Measurements from ENCODE around the gene NPLOC4.
A peak's percentile ranks its signal among the peaks of the same experiment; 100 is the strongest.
"Not testable (repeated sequence)": the region's sequence is repeated elsewhere in the genome, so short reads cannot be mapped to it uniquely, and the experiment has no call there.

The NPLOC4 gene

GRCh38 chr17:81636505-81637288 lies at the start of gene NPLOC4, which contains the start of gene TSPAN10:
Gene NPLOC4, minus strand, starts transcription at chr17:81637112. Its CDS starts 182 bp downstream, at chr17:81636930.
Gene TSPAN10, plus strand, starts transcription at chr17:81637196. Its CDS starts 5,217 bp downstream, at chr17:81642413.
- DNase-seq: peak; percentile 41

DNA sequence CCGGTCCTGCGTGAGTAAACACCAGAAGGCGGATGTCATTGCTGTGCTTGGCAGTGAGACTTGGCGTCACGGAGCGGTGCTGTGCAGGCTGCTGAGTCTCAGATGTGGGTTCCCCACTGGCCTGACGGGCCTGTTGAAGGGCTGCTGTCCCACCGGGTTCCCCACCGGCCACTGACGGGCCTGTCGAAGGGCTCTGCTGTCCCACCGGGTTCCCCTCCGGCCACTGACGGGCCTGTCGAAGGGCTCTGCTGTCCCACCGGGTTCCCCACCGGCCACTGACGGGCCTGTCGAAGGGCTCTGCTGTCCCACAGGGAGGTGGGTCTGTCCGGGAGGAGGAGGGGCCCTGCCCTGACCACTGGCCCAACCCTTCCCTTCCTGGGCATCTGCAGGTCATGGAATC lies 49.7 kb upstream of the NPLOC4 start:
- DNase-seq: no peak

GRCh38 chr17:81685108-81685507 lies 48.2 kb upstream of the NPLOC4 start:
- DNase-seq: no peak

GRCh38 chr17:81684442-81684911 lies 47.6 kb upstream of the NPLOC4 start:
- no peak for DNase-seq

- DNase-seq: peak; percentile 98
Observed at GRCh38 chr17:81683584-81684441, 46.9 kb upstream of the NPLOC4 start, which contains the start of the genes ARL16 and HGS. Gene ARL16, minus strand, starts transcription at chr17:81683797. Its CDS starts 44 bp downstream, at chr17:81683753. Gene HGS, plus strand, starts transcription at chr17:81684011. Its CDS starts 56 bp downstream, at chr17:81684067.

DNA sequence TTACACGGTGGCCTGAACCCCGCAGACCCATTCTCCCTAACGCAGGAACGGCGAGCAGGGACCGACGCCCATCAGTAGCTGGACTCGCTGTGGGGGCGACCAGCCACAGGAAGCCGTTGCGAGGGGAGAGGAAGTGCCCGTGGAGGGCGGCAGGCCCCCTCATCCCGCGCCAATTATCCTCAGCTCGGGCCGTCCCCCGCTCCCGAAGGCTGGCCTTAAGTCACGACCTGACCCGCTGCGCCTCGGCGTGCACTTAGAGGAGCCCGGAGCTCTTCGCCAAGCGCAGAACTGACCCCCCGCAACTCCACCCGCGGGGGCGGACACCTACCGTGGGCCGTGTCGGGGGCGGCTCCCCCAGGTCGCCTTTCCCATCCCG lies 46.3 kb upstream of the NPLOC4 start:
- no peak for DNase-seq

- no peak for DNase-seq
Observed at GRCh38 chr17:81682565-81683207, 45.8 kb upstream of the NPLOC4 start.

DNA sequence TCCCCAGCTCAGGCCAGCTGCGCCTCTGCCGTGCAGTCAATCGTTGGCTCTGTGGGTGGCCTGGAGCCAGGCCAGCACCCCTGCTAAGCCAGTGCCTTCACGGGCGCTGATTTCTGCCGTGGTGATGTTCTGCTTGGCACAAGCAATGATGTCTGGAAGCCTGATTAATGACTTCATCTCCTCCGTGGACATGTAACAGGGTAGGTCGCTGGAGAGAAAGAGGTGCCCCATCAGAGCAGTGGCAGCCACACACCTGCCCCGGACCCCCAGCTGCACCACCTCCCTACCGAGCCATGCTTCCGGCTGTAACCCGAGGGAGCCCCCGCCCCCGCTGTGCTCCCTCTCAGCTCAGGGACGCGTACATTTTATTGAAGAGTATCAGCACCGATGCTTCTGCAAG lies 44.8 kb upstream of the NPLOC4 start:
- DNase-seq: no peak

DNA sequence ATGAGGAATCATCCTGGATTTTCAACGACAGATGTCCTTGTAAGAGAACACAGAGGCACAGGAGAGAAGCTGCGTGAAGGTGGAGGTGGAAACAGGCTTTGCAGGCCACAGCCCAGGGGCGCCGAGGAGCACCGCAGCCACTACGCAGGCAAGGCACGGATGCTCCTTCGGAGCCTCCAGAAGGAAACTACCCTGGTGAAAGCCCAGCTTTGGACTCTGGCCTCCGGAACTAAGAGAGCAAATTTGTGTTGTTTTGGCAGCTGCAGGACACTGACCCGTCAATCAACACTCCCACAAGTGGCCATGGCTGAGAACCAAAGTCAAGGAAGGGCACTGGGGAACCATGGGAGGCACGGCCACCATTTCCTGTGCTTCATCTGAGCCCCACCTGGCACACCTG lies 43.2 kb upstream of the NPLOC4 start:
- DNase-seq: no peak

DNA sequence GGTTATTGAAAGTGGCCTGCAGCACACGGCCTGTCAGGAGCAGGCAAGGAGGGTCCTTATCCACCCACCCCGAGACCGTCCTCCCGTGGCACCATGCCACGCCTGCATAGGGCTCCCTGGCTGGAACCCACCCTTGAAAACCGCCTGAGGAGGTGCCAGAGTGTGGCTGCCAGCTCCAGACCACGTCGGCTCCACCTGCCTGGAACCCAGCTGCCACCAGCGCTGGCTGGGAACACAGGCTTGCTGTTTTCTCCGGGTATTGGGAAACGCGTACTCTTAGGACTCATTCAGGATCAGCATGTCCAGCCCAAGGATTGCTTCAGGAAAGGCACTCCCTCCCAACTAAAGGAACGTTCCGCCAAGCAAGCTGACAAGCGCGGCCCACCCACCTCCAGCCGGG lies 40.0 kb upstream of the NPLOC4 start:
- DNase-seq: no peak

DNA sequence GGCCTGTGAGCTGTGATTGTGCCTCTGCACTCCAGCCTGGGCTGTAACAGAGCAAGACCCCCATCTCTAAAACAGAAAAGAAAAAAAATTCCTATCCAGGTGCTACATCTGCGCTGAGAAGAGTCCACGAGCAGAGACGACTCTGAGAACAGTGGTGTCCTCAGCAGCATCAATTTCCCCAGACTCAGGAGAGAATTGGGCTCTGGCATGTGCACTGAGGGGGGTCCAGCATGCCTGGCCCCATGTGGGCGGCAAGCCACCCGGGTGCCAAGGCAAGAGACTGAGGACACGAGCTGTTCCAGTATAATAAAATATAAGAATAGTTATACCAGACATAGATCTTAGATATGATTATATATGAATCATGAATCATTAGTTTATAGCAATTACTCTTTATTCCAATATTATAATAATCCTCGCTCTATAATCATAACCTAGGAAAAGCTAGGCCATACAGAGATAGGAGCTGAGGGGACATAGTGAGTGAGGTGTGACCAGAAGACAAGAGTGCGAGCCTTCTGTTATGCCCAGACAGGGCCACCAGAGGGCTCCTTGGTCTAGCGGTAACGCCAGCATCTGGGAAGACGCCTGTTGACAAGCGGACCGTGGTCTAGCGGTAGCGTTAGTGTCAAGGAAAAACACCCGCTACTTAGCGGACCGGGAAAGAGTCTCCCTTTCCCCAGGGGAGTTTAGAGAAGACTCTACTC lies 38.8 kb upstream of the NPLOC4 start:
- DNase-seq: not testable (repeated sequence)

- DNase-seq: no peak
Observed at GRCh38 chr17:81673561-81674258, 36.8 kb upstream of the NPLOC4 start.

DNA sequence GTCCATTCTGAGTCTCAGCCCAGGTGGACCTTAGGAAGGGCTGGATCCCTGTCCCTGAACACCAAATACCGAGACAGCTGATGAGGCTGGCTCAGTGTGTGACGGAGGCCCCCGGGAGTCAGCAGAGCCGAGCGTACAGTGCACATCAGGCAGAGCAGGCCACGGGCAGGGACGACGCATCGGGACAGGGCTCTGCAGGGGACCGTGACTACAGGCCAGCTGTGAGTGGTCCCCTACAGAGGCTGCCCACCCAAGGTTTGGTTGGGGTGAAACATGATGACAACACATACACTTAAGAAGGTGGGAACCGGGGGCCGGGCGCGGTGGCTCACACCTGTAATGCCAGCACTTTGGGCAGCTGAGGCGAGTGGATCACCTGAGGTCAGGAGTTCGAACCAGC lies 36.0 kb upstream of the NPLOC4 start:
- DNase-seq: no peak

DNA sequence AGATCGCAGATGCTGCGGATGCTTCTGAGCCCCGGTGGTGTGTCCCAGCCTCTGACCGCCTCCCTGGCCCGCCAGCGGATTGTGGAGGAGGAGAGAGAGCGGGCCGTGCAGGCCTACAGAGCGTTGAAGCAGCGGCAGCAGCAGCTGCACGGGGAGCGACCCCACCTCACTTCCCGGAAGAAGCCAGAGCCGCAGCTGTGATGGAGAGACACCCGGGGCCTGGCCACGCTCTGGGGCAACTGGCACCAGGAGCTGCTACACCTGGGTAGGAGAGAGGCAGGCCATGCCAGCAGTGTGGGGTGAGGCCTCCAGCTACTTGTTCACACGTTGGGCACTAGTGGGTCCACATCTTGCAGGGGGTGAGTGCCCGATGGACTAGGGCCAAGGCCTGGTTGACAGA lies 35.6 kb upstream of the NPLOC4 start:
- no peak for DNase-seq

- no peak for DNase-seq
Observed at GRCh38 chr17:81667754-81668153, 30.8 kb upstream of the NPLOC4 start.

DNA sequence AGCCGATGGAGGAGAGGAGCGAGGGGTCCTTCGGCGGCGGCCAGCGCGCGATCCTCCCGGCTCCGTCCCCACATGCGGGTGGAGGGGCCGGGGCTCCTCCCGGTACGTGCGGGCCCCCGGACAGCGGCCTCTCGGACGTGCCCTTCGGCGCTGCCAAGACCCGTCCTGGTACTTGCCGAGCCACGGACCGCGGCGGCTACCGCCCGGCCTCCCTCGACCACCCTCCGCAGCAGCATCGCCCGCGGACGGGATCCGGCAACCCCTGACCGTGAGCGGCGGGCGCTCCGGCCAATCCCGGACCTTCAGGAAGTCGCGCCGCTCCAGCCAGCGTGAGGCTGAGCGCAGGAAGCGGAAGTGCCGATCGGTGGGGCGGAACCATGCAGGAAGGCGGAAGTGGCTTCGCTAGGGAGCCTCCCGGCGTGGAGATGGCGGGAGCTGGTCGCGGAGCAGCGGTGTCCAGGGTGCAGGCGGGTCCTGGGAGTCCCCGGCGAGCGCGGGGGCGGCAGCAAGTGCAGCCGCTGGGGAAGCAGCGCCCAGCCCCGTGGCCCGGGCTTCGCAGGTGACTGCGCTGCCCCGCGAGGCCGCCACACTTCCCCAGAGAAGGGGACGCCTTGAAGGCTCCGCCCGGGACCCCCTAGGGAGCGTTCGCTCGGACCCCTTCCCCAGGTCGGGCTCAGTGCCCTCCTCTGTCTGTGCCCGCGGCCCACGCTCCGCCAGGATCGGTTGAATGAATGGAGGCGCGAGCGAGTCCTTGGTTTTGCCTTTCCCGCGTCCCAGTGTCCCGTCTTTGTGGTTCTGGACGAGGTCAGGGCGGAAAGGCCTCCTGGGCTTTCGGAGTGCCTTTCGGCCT lies 29.7 kb upstream of the NPLOC4 start, which contains the start of the genes CCDC137 and OXLD1:
Gene CCDC137, plus strand, starts transcription at position 396 of the 850 bp plus-strand sequence. Its CDS starts 30 bp downstream, at position 426.
Gene OXLD1, minus strand, starts transcription at position 264 of the 850 bp plus-strand sequence. Its CDS starts 28 bp downstream, at position 236.
- peak; percentile 96 for DNase-seq

DNA sequence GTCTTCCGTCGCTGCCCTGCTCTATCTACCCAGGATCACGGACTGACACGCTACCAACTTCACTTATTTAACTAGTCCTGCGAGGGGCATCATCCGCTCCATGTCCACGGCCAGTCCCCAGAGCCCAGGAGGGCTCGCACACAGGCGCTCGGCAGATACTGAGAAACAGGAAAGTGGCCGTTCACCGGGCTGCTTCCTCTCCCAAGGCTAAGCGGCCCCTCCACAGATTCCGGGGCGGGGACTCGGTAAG lies 29.1 kb upstream of the NPLOC4 start:
- no peak for DNase-seq

DNA sequence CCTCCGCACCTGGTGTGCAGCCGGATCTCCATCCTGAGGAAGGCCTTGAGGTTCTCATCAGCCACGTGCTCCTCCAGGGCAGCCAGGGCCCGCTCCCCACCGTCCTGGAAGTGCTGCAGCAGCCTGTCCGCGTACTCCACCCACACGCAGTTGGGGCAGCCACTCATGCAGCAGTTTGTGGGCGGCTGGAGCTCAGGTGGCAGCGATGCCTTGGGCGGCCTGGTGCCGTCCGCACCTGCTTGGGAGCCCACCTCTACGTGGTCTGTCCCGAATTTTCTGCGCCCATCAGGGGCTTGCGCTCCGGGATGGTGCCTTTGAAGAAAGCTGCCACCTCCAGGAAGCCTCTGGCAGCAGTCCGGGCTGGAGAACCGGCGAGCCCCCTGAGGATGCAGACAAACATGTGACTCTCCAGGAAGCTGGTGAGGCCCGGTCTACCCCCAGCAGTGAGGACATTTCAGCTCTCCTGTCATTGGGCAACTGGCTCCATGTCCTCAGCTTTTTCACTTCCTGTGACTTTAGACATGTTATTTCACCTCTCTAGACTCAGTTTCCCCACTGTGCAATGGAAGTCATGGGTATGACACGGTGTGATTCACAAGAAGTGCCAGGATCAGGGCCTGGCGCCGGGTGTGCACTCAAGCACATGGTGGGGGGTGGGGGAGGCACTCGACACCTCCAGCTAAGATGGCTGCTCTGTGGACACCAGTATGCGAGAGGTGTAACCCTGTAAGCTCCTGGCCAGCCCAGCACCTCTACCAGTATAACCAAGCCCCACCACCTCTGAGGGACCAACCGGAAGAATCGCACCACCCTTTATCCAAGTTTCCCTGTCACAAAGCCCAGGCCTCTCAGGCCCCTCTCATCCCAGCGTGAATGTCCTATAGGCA lies 28.5 kb upstream of the NPLOC4 start:
- DNase-seq: no peak

GRCh38 chr17:81664051-81664470 lies 27.1 kb upstream of the NPLOC4 start:
- DNase-seq: no peak

GRCh38 chr17:81662002-81662401 lies 25.1 kb upstream of the NPLOC4 start:
- no peak for DNase-seq

Data from NCI-H510A (cell line).